ENCODE results near the gene CRTAP.

Gene CRTAP

GRCh38 chr3:33095436-33095835 lies 18.4 kb upstream of the CRTAP start:
- no peaks in the 10 kb centered on the region for H3K27me3 ChIP-seq (ENCODE audit: insufficient read depth, low read length, poor library complexity, severe bottlenecking)
- H3K9me2 ChIP-seq (replicated peaks; ENCODE audit: low read depth, low read length) = no peaks in the 10 kb centered on the region
- peak overlapping the region; percentile 85 for H3K9ac ChIP-seq (ENCODE audit: low read depth, low read length, poor library complexity, severe bottlenecking)
- H3K4me3 ChIP-seq (ENCODE audit: low read length, poor library complexity, severe bottlenecking) = peak overlapping the region; percentile 99
- peak overlapping the region; percentile 77 for H3K4me2 ChIP-seq (ENCODE audit: low read depth, low read length, poor library complexity, severe bottlenecking)
- peaks cover 20% of the 10 kb centered on the region for H3K4me1 ChIP-seq (ENCODE audit: insufficient read depth, low read length, poor library complexity, severe bottlenecking)
- H3K79me2 ChIP-seq (ENCODE audit: insufficient read depth, low read length) = peaks cover 53% of the 10 kb centered on the region
- no peak for TF ChIP-seq CTCF (conservative IDR thresholded peaks at IDR 0.05; ENCODE audit: low read length)
- no peak for TF ChIP-seq EZH2phosphoT487 (IDR thresholded peaks at IDR 0.05; ENCODE audit: borderline replicate concordance)
- H3K9me3 ChIP-seq (ENCODE audit: insufficient read depth, low read depth, low read length) = no peaks in the 10 kb centered on the region
- no peak overlapping the region for H2AFZ ChIP-seq (ENCODE audit: low read length)
- H3K36me3 ChIP-seq (ENCODE audit: insufficient read depth, low read length) = no peaks in the 10 kb centered on the region
- H3F3A ChIP-seq (ENCODE audit: low read depth) = no peaks in the 10 kb centered on the region; the same call in 1 of the 2 replicates
- peaks cover 19% of the 10 kb centered on the region for H4K20me1 ChIP-seq (ENCODE audit: insufficient read depth, low read length, poor library complexity, severe bottlenecking)

- Histone ChIP-seq H3K4me1 (ENCODE audit: insufficient read depth, low read length, poor library complexity, severe bottlenecking) (peaks cover 18% of the 10 kb centered on the region), H3K79me2 (ENCODE audit: insufficient read depth, low read length) (peaks cover 47% of the 10 kb centered on the region), H3K4me2 (ENCODE audit: low read depth, low read length, poor library complexity, severe bottlenecking) (peak overlapping the region; percentile 77), H3K4me3 (ENCODE audit: low read length, poor library complexity, severe bottlenecking) (peak overlapping the region; percentile 99), H2AFZ (ENCODE audit: low read length) (peak overlapping the region; percentile 93), H3K9me2 (replicated peaks; ENCODE audit: low read depth, low read length) (no peaks in the 10 kb centered on the region), H3K9ac (ENCODE audit: low read depth, low read length, poor library complexity, severe bottlenecking) (peak overlapping the region; percentile 85), H3F3A (ENCODE audit: low read depth) (no peaks in the 10 kb centered on the region; the same call in 1 of the 2 replicates), H3K9me3 (ENCODE audit: insufficient read depth, low read depth, low read length) (no peaks in the 10 kb centered on the region), H3K27me3 (ENCODE audit: insufficient read depth, low read length, poor library complexity, severe bottlenecking) (no peaks in the 10 kb centered on the region), H3K36me3 (ENCODE audit: insufficient read depth, low read length) (no peaks in the 10 kb centered on the region), H4K20me1 (ENCODE audit: insufficient read depth, low read length, poor library complexity, severe bottlenecking) (peaks cover 19% of the 10 kb centered on the region)
- no peak for TF ChIP-seq EZH2phosphoT487 (IDR thresholded peaks at IDR 0.05; ENCODE audit: borderline replicate concordance)
- TF ChIP-seq CTCF (conservative IDR thresholded peaks at IDR 0.05; ENCODE audit: low read length) = no peak
These were observed 17.5 kb upstream of the CRTAP start for GRCh38 chr3:33096093-33096868.

- Histone ChIP-seq H3K9ac (ENCODE audit: low read depth, low read length, poor library complexity, severe bottlenecking) (no peak overlapping the region), H3K36me3 (ENCODE audit: insufficient read depth, low read length) (no peaks in the 10 kb centered on the region), H3K4me1 (ENCODE audit: insufficient read depth, low read length, poor library complexity, severe bottlenecking) (peaks cover 10% of the 10 kb centered on the region), H4K20me1 (ENCODE audit: insufficient read depth, low read length, poor library complexity, severe bottlenecking) (peaks cover 15% of the 10 kb centered on the region), H3K4me2 (ENCODE audit: low read depth, low read length, poor library complexity, severe bottlenecking) (no peak overlapping the region), H3F3A (ENCODE audit: low read depth) (no peaks in the 10 kb centered on the region; the same call in 1 of the 2 replicates), H3K79me2 (ENCODE audit: insufficient read depth, low read length) (peaks cover 18% of the 10 kb centered on the region), H3K9me2 (replicated peaks; ENCODE audit: low read depth, low read length) (no peaks in the 10 kb centered on the region), H2AFZ (ENCODE audit: low read length) (no peak overlapping the region), H3K4me3 (ENCODE audit: low read length, poor library complexity, severe bottlenecking) (no peak overlapping the region), H3K9me3 (ENCODE audit: insufficient read depth, low read depth, low read length) (no peaks in the 10 kb centered on the region), H3K27me3 (ENCODE audit: insufficient read depth, low read length, poor library complexity, severe bottlenecking) (no peaks in the 10 kb centered on the region)
- TF ChIP-seq EZH2phosphoT487 (IDR thresholded peaks at IDR 0.05; ENCODE audit: borderline replicate concordance) (no peak), CTCF (conservative IDR thresholded peaks at IDR 0.05; ENCODE audit: low read length) (no peak)
These were observed 14.6 kb upstream of the CRTAP start for GRCh38 chr3:33099109-33099645.
